Hindlimb muscle (tissue), 1 donor: ENCODE data around the gene COP1. TPM values are rescaled to one million over a fixed set of nuclear protein-coding genes. Genes with fewer than 3 reads are reported as not detected.

Source experiments
- DNase-seq: peaks from one replicate; pipeline ENCODE4 v3.0.0-alpha.2; 2013
- polyA plus RNA-seq: library from polyadenylated mRNA; unstranded; fragments of 120-200 nt; gene quantifications from one replicate; pipeline ENCODE4 v1.2.1, GENCODE V29; 2013; ENCODE audit not compliant: insufficient read length

Gene COP1
- polyA plus RNA-seq, 1 donor = 32.8 TPM

- DNase-seq = no peak
These were observed 8.7 kb downstream of the COP1 start for GRCh38 chr1:176198413-176198812.

GRCh38 chr1:176196728-176197127, 10.4 kb downstream of the COP1 start:
- DNase-seq = no peak

GRCh38 chr1:176195547-176195946, 11.5 kb downstream of the COP1 start:
- DNase-seq = no peak

- DNase-seq = no peak
These were observed 13.4 kb downstream of the COP1 start for GRCh38 chr1:176193663-176194062.

- DNase-seq = no peak
These were observed 14.1 kb downstream of the COP1 start for GRCh38 chr1:176193023-176193422.

GRCh38 chr1:176188604-176189003, 18.5 kb downstream of the COP1 start:
- DNase-seq = no peak

- no peak for DNase-seq
These were observed 20.1 kb downstream of the COP1 start for GRCh38 chr1:176187001-176187400.

GRCh38 chr1:176183618-176184017, 23.5 kb downstream of the COP1 start:
- no peak for DNase-seq

- no peak for DNase-seq
These were observed 28.8 kb downstream of the COP1 start for GRCh38 chr1:176178316-176178715.

GRCh38 chr1:176177764-176178163, 29.3 kb downstream of the COP1 start:
- DNase-seq = peak; percentile 0

- DNase-seq = no peak
These were observed 33.0 kb downstream of the COP1 start for GRCh38 chr1:176174108-176174507.

- DNase-seq = no peak
These were observed 34.9 kb downstream of the COP1 start for GRCh38 chr1:176172215-176172614.

GRCh38 chr1:176167210-176167609, 39.9 kb downstream of the COP1 start:
- no peak for DNase-seq

GRCh38 chr1:176165573-176165972, 41.5 kb downstream of the COP1 start:
- no peak for DNase-seq

- no peak for DNase-seq
These were observed 42.9 kb downstream of the COP1 start for GRCh38 chr1:176164014-176164678.

- DNase-seq = no peak
These were observed 47.1 kb downstream of the COP1 start for GRCh38 chr1:176159993-176160392.

- no peak for DNase-seq
These were observed 49.1 kb downstream of the COP1 start for GRCh38 chr1:176157995-176158394.

- DNase-seq = no peak
These were observed 56.9 kb downstream of the COP1 start for GRCh38 chr1:176149939-176150807.

- no peak for DNase-seq
These were observed 62.6 kb downstream of the COP1 start for GRCh38 chr1:176144526-176144925.

GRCh38 chr1:176142973-176143372, 64.1 kb downstream of the COP1 start:
- DNase-seq = no peak

GRCh38 chr1:176141449-176141848, 65.6 kb downstream of the COP1 start:
- no peak for DNase-seq

GRCh38 chr1:176136891-176137290, 70.2 kb downstream of the COP1 start:
- DNase-seq = no peak

GRCh38 chr1:176134666-176135065, 72.4 kb downstream of the COP1 start:
- DNase-seq = no peak

GRCh38 chr1:176122282-176122681, 84.8 kb downstream of the COP1 start:
- no peak for DNase-seq
